ENCODE data around the gene ATP2C1.
"Not testable (repeated sequence)": the region's sequence is repeated elsewhere in the genome, so short reads cannot be mapped to it uniquely, and the experiment has no call there.

The ATP2C1 gene

DNA sequence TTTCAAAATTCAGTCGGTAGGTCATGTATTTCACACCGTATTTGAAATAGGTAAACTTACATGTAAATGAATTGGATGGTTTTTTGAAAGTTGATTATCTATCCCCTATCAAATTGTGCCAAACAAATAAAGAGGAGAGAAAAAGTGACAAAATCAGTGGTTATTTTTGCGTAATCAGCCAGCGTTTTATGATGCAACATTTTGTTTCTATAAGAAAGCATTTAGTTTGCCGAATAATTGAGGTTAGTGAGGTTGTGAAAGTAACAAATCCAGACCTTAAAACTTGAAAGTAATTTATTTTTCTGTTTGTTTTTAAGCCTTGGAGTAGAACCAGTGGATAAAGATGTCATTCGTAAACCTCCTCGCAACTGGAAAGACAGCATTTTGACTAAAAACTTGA, 103.4 kb downstream of the ATP2C1 start:
- DNase-seq, result no peak

DNA sequence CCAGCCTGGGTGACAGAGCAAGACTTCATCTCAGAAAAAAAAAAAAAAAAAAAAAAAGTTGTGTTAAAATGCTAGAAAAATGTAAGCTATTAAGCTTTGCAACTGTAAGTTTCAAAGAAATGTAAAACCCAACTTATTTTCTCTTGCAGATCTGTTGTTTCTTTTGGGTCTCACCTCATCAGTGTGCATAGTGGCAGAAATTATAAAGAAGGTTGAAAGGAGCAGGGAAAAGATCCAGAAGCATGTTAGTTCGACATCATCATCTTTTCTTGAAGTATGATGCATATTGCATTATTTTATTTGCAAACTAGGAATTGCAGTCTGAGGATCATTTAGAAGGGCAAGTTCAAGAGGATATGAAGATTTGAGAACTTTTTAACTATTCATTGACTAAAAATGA, 107.2 kb downstream of the ATP2C1 start:
- no peak for DNase-seq

DNA sequence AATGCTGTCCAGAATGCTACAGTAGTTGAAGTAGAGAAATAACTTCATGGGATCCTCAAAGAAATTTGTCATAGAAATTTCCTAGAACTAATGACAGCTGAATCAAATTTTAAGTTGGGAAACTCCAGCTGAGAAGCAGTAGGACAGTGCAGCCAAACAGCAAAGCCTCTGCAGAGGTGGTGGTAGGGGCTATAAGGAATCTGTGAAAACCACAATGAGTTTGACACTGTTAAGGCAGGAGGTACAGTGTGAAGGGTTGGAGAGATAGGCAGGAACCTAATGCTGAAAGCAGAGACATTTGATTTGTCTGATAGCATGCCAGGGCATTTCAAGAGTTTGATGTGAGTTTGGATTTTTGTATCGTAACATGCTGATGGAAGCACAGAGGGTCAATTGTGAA, 110.7 kb downstream of the ATP2C1 start:
- DNase-seq, result no peak

DNA sequence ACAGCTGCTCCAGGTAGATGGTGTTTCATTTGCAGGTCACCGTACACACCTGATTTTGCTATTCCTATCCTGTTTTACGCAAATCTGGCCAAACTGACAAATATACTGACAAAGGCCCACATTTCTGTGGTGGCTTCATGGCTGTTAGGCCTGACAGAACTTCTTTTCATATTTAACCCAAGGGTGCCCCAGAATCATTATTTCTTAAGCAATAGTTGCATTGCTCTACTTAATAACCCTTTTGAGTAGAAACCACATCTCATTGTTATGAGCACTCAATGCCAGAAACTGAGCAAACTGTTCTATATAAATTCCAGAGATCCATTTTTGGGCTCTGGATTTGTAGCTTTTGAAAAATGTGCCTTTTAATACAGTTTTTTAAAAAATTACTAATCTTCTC, 113.4 kb downstream of the ATP2C1 start:
- no peak for DNase-seq

GRCh38 chr3:131007782-131008181, 113.9 kb downstream of the ATP2C1 start:
- no peak for DNase-seq

GRCh38 chr3:131008326-131008725, 114.4 kb downstream of the ATP2C1 start:
- DNase-seq, result no peak

DNA sequence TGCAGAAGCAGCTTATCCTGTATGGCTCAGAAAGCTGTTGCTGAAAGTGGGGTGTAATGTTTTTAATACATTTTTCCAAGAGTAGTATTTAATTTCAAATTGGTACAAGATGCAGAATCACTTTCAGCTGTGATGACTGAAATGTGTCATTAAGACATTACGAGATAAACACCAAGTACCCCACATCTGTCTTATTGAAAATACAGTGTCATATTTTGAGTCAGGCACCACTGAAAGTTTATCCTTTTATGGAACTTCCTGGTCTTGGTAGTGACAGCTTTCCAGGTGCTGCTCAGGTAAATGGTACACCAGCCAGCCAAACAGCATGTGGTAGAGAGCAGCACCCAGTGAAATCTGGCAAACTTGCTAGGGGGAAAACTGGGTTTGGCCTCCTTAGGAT, 115.8 kb downstream of the ATP2C1 start:
- no peak for DNase-seq

GRCh38 chr3:131018970-131019369, 125.1 kb downstream of the ATP2C1 start:
- no peak for DNase-seq

DNA sequence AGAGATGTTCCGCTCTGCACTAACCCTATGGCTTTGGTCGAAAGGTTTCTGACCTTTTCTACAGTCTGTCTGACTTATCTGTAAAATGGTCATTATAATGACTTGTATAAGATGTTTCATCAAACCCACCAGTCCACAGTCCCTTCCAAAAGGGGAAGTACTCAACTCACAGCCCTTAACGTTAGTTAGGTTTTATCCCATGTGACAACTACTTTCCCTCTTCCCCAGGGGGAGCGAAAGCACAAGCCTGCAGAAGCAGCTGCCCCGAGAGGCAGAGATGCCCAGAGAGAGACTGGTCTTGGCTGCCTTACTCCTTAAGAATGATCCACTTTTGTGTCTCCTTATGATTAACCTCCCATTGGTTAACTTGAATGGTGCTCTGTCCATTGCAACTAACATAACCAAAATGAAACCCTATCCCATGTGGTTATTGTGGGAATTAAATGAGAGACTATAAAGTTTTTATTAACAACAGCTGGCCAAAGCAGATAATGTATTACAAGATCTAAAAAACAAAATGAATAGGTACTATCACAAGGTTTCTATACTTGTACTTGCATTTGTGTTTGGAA, 126.3 kb downstream of the ATP2C1 start:
- no peak for DNase-seq

DNA sequence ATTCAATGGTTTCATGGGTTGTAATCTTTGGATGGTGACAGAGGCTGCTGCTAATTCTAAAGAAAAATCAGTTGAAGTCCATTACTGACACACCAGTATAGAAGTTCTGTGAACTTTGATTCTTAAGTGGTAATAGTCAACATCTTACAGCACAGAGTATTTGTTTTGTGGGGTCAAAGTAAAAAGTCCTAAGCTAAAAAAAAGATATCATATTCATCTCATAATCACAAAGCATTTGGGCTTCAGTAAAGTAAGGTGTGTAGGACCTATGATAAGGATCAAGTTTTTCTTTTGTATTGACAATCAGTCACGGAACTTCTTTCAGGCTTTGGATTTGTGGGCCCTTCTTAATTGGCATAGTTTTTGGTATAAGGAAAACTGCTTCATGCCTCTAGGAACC, 131.7 kb downstream of the ATP2C1 start:
- DNase-seq, result no peak

- DNase-seq, result peak; percentile 78
Measured at GRCh38 chr3:131026321-131027151, 132.7 kb downstream of the ATP2C1 start, which contains the start of the genes ASTE1 and NEK11. Gene ASTE1, minus strand, starts transcription at chr3:131026825. Its CDS starts 1,519 bp downstream, at chr3:131025306. Gene NEK11, plus strand, starts transcription at chr3:131026877. Its CDS starts 2,832 bp downstream, at chr3:131029709.

- DNase-seq, result no peak
Measured at GRCh38 chr3:131028844-131029243, 135.0 kb downstream of the ATP2C1 start.

- no peak for DNase-seq
Measured at GRCh38 chr3:131031660-131032059, 137.8 kb downstream of the ATP2C1 start.

- no peak for DNase-seq
Measured at GRCh38 chr3:131033480-131034080, 139.7 kb downstream of the ATP2C1 start.

DNA sequence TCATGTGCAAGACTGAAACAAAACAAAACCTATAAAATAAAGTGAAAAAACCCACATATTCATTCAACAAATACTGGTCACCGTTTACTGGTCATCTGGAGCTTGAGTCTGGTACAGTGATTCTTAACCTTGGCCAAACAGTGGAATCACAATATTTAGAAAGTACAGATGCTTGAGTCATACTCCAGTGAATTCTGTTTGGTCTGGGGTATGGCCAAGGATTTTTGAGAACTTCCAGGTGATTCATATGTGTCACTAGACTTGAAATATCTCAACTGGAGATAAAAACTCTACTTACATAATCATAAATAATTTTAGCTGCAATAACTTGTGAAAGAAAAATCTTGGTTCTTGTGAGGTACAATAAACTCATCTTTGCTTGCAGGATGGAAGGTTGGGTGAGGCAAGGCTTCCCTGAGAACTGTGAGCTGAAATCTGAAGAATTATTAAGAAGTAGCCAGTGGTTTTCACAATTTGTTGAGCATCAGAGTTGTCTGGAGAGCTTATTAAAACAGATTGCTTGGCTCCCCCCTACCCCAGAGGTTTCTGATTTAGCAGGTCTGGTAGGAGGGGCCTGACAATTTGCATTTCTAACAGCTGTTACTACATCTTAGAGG, 142.4 kb downstream of the ATP2C1 start:
- no peak for DNase-seq

DNA sequence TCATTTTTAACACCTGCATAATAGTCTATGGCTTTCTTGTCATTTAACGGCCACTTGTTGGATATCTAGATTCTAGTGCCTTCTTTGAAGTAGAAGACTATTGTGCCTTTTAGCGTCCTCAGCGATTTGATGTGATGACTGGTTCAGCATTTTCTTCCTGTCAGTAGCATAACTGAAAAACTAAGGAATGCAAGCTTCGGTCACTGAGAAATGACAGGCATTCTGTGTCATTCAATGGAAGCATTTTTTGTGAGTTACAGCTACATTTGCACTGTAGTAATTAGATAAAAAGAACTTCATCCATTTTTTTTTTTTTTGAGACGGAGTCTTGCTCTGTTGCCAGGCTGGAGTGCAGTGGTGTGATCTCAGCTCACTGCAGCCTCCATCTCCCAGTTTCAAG, 143.1 kb downstream of the ATP2C1 start:
- no peak for DNase-seq

- no peak for DNase-seq
Measured at GRCh38 chr3:131038326-131038725, 144.4 kb downstream of the ATP2C1 start.

DNA sequence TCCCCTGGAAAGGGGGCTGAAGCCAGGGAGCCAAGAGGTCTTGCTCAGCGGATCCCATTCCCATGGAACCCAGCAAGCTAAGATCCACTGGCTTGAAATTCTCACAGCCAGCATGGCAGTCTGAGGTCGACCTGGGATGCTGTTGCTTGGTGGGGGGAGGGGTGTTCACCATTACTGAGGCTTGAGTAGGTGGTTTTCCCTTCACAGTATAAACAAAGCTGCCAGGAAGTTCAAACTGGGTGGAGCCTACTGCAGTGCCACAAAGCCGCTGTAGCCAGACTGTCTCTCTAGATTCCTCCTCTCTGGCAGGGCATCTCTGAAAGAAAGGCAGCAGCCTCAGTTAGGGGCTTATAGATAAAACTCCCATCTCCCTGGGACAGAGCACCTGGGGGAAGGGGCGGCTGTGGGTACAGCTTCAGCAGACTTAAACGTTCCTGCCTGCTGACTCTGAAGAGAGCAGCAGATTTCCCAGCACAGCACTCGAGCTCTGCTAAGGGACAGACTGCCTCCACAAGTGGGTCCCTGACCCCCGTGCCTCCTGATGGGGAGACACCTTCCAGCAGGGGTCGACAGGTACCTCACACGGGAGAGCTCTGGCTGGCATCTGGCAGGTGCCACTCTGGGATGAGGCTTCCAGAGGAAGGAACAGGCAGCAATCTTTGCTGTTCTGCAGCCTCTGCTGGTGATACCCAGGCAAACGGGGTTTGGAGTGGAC, 148.5 kb downstream of the ATP2C1 start:
- DNase-seq, result not testable (repeated sequence)

- no peak for DNase-seq
Measured at GRCh38 chr3:131047582-131047981, 153.7 kb downstream of the ATP2C1 start.

DNA sequence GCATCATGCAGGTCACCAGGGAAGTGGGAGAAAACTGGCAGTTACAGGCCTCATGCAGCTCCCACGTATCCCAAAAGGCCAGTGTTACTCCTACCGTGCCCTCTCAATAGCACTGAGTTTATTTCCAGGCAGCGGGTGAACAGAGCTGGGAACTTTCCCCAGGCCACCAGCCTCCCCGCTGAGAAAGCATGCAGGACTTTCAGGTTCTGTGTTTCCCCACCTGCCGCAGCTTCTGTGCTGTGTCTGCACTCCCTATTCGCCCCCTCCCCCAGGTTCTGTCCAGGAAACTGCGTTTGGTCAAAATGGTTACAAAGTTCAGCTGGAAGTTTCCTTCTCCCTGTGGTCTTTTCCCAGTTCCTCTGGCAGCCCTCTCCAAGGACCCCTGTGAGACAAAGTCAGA, 154.1 kb downstream of the ATP2C1 start:
- DNase-seq, result no peak

DNA sequence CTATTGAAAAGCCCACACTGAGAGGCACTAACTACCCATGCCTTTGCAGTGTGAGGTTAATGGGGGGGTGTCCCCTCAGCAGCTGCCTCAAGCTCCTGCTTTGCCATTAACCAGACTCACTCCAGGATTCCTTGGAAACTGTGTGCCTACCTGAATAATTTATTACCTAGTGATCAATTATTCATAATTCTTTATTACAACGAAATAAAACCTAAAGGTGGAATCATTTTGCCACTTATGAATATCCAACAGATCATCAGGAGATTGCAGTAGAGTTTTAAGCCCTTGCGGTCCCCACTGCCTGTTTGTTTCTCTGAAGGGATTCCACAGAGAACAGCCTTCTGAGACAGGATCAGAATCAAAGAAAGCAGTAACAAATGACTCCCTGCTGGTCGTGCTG, 156.1 kb downstream of the ATP2C1 start:
- no peak for DNase-seq

- DNase-seq, result no peak
Measured at GRCh38 chr3:131053043-131053859, 159.4 kb downstream of the ATP2C1 start.

Data from NCI-H446 treated with DMSO at 0.1 percent for 48 hours (cell line).